ENCODE measurements around the gene DENND1A. TPM values are rescaled to one million over a fixed set of nuclear protein-coding genes. Genes with fewer than 3 reads are reported as not detected.

Gene DENND1A
- total and polyA plus RNA-seq, 2 of the 13 experiments (the other 11 are each of a cell fraction or from before 2014, with no cell fraction given) = 14.8 to 30.1 TPM

DNA sequence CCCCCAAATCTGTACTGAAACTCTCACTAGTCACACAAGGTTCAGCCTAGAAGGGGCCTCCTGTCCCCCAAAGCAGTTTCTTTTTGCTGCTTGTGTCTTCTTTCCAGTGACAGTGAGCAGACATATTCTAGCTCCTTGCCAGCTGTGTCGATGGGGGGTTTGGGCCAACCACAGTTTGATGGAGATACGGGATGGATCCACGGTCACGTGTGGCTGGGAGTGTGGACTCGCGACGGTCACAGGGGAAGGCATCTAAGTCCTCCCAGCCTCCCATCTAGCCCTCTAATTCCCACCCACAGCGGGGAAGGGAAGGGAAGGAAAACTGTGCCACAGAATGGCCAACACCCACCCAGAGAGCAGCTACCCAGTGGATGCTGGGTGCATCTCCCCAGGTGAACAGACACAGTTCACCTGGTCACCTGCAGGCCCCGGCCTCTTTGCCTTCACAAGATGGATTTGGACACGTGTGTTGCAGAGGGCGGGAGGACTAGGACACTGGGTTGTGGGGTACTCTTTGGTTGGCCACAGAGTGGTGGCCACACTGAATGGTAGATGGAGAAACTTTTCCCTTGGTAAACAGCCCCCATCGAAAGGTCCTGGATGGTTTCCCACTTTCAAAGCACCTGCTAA lies 519.5 kb downstream of the DENND1A start (continued):
- no peak for TF ChIP-seq ZNF317 (CRISPR knock-in tag; IDR thresholded peaks at IDR 0.05)
- TF ChIP-seq, protein P1, sequence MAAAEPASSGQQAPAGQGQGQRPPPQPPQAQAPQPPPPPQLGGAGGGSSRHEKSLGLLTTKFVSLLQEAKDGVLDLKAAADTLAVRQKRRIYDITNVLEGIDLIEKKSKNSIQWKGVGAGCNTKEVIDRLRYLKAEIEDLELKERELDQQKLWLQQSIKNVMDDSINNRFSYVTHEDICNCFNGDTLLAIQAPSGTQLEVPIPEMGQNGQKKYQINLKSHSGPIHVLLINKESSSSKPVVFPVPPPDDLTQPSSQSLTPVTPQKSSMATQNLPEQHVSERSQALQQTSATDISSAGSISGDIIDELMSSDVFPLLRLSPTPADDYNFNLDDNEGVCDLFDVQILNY (CRISPR knock-in tag; conservative IDR thresholded peaks at IDR 0.05) = no peak

DNA sequence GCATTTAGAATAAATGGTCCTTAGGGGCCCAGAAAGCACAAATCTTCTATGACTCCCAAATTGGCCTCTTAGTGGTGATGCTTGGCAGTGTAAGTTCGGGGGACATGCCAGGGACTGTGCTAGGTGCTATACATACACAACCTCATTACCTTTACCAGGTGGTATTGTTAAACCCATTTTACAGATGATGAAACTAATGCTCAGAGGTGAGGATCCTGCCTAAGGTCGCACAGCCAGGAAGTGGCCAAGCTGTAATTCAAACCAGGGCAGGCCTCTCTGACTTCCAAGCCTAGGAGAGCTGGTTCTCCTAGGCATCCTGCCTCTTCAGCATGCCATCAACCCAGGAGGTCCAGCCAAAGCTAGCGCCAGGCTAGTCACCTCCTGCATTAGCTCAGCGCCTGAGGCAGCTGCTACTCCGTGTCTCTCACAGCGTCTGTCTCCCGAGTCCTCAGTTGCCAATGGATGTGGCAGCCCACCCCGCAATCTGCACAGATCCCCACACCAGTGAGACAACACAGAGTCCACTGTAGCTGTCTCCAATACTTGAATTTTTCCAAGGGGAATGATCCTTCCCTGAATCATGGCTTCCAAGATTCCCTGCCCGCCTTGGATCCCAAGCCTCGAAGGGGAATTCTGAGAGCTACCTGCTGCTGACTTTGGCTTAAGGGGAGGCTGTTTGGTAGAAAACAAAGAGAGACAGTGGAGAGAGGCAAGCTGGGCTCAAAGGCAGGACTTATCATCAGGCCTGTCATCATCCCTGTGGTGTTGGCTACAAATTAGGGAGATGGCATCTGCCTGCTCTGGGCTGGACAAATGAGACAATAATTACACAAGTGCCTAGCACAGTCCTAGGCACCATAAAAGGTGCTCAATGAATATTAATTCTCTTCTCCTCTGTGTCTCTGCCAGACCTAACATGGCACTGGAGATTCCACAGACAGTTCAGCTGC lies 521.3 kb downstream of the DENND1A start:
- FAIRE-seq (no peak), DNase-seq (ENCODE audit: low spot score) (no peak), ATAC-seq (no peak)
- intact Hi-C loops (cut with micrococcal nuclease; ENCODE audit: unreplicated experiment) = no loop called here
- Histone ChIP-seq H4K20me1 (ENCODE audit: insufficient read depth, low read length) (no peaks in the 10 kb centered on the region), H3K4me1 (ENCODE audit: insufficient read depth, low read length) (no peaks in the 10 kb centered on the region), H3K4me2 (ENCODE audit: low read depth, low read length) (no peak overlapping the region), H3K4me3 (replicated peaks in 1 of 3; ENCODE audit: insufficient read depth in 1 of 3, low read depth in 2 of 3, low read length in 3 of 3) (no peak overlapping the region), H3K9ac (ENCODE audit: insufficient read depth, low read depth, low read length) (no peak overlapping the region), H3K79me2 (ENCODE audit: insufficient read depth, low read length) (no peaks in the 10 kb centered on the region), H3K27me3 (ENCODE audit: control insufficient read depth in 1 of 2, insufficient read depth in 2 of 2, low read length in 2 of 2) (no peaks in the 10 kb centered on the region), H3K36me3 (replicated peaks in 1 of 2; ENCODE audit: control insufficient read depth in 1 of 2, insufficient read depth in 2 of 2, low read length in 2 of 2) (peaks cover 2 to 4% of the 10 kb centered on the region in 2 experiments; a peak in 2 of 5 replicates), H3K27ac (ENCODE audit: extremely low read length, insufficient read depth, low read length) (no peak overlapping the region), H3K9me3 (ENCODE audit: low read length) (no peaks in the 10 kb centered on the region), H2AFZ (ENCODE audit: low read length) (no peak overlapping the region)
- no TSS peak for BruUV-seq (replicated peaks)
- WGBS (ENCODE audit: low lambda C conversion rate) = 86% methylated on average over 8 of the region's 10 CpGs
- TF ChIP-seq, protein P2, sequence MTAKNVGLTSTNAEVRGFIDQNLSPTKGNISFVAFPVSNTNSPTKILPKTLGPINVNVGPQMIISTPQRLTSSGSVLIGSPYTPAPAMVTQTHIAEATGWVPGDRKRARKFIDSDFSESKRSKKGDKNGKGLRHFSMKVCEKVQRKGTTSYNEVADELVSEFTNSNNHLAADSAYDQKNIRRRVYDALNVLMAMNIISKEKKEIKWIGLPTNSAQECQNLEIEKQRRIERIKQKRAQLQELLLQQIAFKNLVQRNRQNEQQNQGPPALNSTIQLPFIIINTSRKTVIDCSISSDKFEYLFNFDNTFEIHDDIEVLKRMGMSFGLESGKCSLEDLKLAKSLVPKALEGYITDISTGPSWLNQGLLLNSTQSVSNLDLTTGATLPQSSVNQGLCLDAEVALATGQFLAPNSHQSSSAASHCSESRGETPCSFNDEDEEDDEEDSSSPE (CRISPR knock-in tag; IDR thresholded peaks at IDR 0.05) = no peak
- TF ChIP-seq ZNF629 (CRISPR knock-in tag; conservative IDR thresholded peaks at IDR 0.05) (peak; percentile 59), ZFP36 (IDR thresholded peaks at IDR 0.05; ENCODE audit: borderline replicate concordance, low read depth, low read length, partially characterized antibody) (no peak), FOSL1 (CRISPR knock-in tag; IDR thresholded peaks at IDR 0.05; ENCODE audit: borderline replicate concordance) (no peak), ZBTB3 (CRISPR knock-in tag; IDR thresholded peaks at IDR 0.05; ENCODE audit: borderline replicate concordance, low read depth) (no peak), NCOA5 (CRISPR knock-in tag; IDR thresholded peaks at IDR 0.05) (no peak)
- CTCF ChIA-PET (ENCODE audit: low intra/inter-chr PET ratio, low total read pairs) = no interaction called here
- POLR2A ChIA-PET = no interaction called here
- in situ Hi-C loops (cut with HindIII; ENCODE audit: extremely low pct_ligation_motif_present, low pct_unique_long_range_greater_than_20kb) = loop anchor here (10.0 to 25.0 kb wide), 2 partner anchors 96 to 629 kb away; no protein-coding TSS in a partner anchor
